ENCODE results near the gene SPSB2.
A peak's percentile ranks its signal among the peaks of the same experiment; 100 is the strongest.

The SPSB2 gene

DNA sequence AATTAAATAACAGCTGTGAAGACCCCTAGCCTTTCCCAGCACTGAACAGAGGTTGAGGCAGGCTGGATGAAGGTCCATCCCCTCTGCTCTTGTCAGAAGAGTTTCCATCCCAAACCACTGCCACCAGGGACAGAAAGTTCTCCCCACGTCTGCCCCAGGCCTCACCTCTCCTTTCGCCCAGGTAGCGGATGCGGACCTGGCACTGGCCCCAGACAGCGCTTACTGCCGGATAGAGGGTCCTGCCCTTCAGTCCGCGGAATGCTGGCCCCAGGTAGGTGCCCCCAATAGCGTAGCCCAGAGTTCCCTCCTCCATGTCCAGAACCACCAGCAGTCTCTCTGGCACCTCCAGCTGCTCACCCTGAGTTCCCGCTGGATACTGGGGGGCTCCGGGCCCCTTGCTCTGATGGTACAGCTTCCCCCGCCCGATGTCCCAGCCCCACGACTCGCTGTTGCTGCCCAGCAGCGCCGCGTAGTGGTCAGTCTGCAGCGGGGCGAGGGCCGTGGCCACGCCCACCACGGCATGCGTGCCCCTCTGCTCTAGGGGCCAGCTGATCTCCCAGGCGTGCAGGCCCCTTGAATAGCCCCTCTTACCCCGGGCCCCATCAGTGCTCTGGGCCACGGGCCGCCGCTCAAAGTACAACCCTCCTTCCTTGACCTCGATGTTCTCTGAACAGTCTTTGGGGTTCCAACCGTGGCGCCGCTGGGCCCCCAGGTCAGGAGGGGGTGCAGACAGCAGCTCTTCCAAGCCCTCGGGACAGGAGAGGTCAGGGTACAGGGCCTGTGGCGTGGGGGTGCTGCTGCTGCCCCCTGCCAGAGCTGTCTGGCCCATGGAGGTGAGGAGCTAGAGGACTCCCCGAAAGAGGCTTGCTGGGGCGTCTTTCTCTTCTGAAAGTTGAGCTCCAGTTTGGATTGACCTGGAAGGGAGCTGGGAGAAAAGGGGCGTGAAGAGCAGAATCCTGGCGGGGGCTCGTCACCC is 742 bp downstream of the SPSB2 start (continued):
- TF ChIP-seq, protein P1, sequence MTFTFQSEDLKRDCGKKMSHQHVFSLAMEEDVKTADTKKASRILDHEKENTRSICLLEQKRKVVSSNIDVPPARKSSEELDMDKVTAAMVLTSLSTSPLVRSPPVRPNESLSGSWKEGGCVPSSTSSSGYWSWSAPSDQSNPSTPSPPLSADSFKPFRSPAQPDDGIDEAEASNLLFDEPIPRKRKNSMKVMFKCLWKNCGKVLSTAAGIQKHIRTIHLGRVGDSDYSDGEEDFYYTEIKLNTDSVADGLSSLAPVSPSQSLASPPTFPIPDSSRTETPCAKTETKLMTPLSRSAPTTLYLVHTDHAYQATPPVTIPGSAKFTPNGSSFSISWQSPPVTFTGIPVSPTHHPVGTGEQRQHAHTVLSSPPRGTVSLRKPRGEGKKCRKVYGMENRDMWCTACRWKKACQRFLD (tag by site-specific recombination; IDR thresholded peaks at IDR 0.05) = no peak
- peak; percentile 50 for TF ChIP-seq SP7 (tag by site-specific recombination; IDR thresholded peaks at IDR 0.05)
- no peak for TF ChIP-seq ZNF610 (tag by site-specific recombination; IDR thresholded peaks at IDR 0.05; ENCODE audit: borderline replicate concordance)
- no peak for TF ChIP-seq ZBTB44 (tag by site-specific recombination; IDR thresholded peaks at IDR 0.05)
- no peak for TF ChIP-seq ZNF211 (tag by site-specific recombination; IDR thresholded peaks at IDR 0.05; ENCODE audit: low read depth)
- TF ChIP-seq ZNF768 (tag by site-specific recombination; IDR thresholded peaks at IDR 0.05) = no peak
- peak; percentile 79 for TF ChIP-seq KLF1 (tag by site-specific recombination; IDR thresholded peaks at IDR 0.05)
- no peak for TF ChIP-seq ZNF677 (tag by site-specific recombination; IDR thresholded peaks at IDR 0.05)
- TF ChIP-seq PRDM2 (tag by site-specific recombination; IDR thresholded peaks at IDR 0.05; ENCODE audit: borderline replicate concordance) = no peak
- no peak for TF ChIP-seq ZNF76 (tag by site-specific recombination; IDR thresholded peaks at IDR 0.05; ENCODE audit: borderline replicate concordance, low read depth)
- no peak for TF ChIP-seq GFI1B (tag by site-specific recombination; IDR thresholded peaks at IDR 0.05)
- TF ChIP-seq ZNF366 (tag by site-specific recombination; conservative IDR thresholded peaks at IDR 0.05) = peak; percentile 38; the same call in 1 of the 2 replicates

- Histone ChIP-seq H3K9me3 (ENCODE audit: control insufficient read depth, insufficient read depth, low read depth, low read length) (no peaks in the 10 kb centered on the region), H3K27ac (ENCODE audit: extremely low read depth, low read depth, low read length) (0 out of 2 replicates have a peak overlapping the region, but pooled peaks have one; percentile 3), H3K36me3 (ENCODE audit: control insufficient read depth in 2 of 2, insufficient read depth in 1 of 2, low read length in 2 of 2) (peaks cover 4 to 44% of the 10 kb centered on the region in 2 experiments; a peak in 2 of 3 replicates), H3K4me3 (ENCODE audit: low read depth, low read length) (no peak overlapping the region), H3K4me1 (ENCODE audit: control insufficient read depth, insufficient read depth, low read length) (peaks cover 8% of the 10 kb centered on the region)
- POLR2A ChIA-PET = interaction anchor here (0.6 to 5.4 kb wide), 16 partner anchors 9 to 318 kb away, joined by 3 to 88 read pairs (median 6); partner anchors contain the start of genes ATN1, C12orf57, CDCA3 and PEX5
- CTCF ChIA-PET = interaction anchor here (0.5 to 5.3 kb wide), 22 partner anchors 10 to 445 kb away, joined by 3 to 71 read pairs (median 8); partner anchors contain the start of genes CDCA3, LRRC23, MLF2 and USP5
- TF ChIP-seq, protein P2, sequence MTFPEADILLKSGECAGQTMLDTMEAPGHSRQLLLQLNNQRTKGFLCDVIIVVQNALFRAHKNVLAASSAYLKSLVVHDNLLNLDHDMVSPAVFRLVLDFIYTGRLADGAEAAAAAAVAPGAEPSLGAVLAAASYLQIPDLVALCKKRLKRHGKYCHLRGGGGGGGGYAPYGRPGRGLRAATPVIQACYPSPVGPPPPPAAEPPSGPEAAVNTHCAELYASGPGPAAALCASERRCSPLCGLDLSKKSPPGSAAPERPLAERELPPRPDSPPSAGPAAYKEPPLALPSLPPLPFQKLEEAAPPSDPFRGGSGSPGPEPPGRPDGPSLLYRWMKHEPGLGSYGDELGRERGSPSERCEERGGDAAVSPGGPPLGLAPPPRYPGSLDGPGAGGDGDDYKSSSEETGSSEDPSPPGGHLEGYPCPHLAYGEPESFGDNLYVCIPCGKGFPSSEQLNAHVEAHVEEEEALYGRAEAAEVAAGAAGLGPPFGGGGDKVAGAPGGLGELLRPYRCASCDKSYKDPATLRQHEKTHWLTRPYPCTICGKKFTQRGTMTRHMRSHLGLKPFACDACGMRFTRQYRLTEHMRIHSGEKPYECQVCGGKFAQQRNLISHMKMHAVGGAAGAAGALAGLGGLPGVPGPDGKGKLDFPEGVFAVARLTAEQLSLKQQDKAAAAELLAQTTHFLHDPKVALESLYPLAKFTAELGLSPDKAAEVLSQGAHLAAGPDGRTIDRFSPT (tag by site-specific recombination; IDR thresholded peaks at IDR 0.05) = peak; percentile 46; the same call in 1 of the 2 replicates
- TF ChIP-seq SP2 (tag by site-specific recombination; IDR thresholded peaks at IDR 0.05) (peak; percentile 61), GLIS1 (tag by site-specific recombination; IDR thresholded peaks at IDR 0.05) (peak; percentile 12; the same call in 1 of the 2 replicates), ZNF707 (tag by site-specific recombination; IDR thresholded peaks at IDR 0.05) (no peak), ZSCAN30 (tag by site-specific recombination; IDR thresholded peaks at IDR 0.05) (no peak), ZSCAN4 (tag by site-specific recombination; IDR thresholded peaks at IDR 0.05) (no peak)
These were observed 1.8 kb downstream of the SPSB2 start for GRCh38 chr12:6871052-6871957.
